MM.1S (cell line): ENCODE data around the gene SMO.

Experiments used
- CTCF ChIP-seq: fragments of 300-600 bp; sonication (generic); IDR thresholded peaks from 2 replicates; pipeline ENCODE4 v1.5.1; 2016; ENCODE audit warnings: antibody characterized with exemption, low read length, mixed read lengths
- EZH2 ChIP-seq: fragments of 300-600 bp; sonication (generic); optimal IDR thresholded peaks from 2 replicates; pipeline ENCODE3; 2017; ENCODE audit warnings: low read depth, mild to moderate bottlenecking, antibody characterized with exemption, low read length, mixed read lengths

GRCh38 chr7:129252128-129252527 is 63.7 kb downstream of the SMO start:
- TF ChIP-seq CTCF (no peak), EZH2 (no peak)
